Measurements from ENCODE around the gene MYRF. TPM values are rescaled to one million over a fixed set of nuclear protein-coding genes. Genes with fewer than 3 reads are reported as not detected.

MYRF gene
- total RNA-seq, 4 donors from 2014 or later = 18.2 to 80.9 (median 49.9) TPM

DNA sequence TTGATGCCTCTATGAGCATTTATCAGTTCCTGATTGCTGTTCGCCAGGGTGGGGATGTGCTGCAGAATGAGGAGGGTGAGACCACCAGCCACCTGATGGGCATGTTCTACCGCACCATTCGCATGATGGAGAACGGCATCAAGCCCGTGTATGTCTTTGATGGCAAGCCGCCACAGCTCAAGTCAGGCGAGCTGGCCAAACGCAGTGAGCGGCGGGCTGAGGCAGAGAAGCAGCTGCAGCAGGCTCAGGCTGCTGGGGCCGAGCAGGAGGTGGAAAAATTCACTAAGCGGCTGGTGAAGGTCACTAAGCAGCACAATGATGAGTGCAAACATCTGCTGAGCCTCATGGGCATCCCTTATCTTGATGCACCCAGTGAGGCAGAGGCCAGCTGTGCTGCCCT, 43.0 kb downstream of the MYRF start:
- Histone ChIP-seq H3K4me1 (peaks cover 0 to 18% (median 3%) of the 10 kb centered on the region in 4 donors), H3K36me3 (no peaks in the 10 kb centered on the region), H3K27ac (no peak overlapping the region), H3K4me3 (no peak overlapping the region), H3K9me3 (no peaks in the 10 kb centered on the region), H3K27me3 (no peaks in the 10 kb centered on the region)
- no peak for TF ChIP-seq POLR2A (IDR thresholded peaks at IDR 0.05)
- TF ChIP-seq, protein P1, sequence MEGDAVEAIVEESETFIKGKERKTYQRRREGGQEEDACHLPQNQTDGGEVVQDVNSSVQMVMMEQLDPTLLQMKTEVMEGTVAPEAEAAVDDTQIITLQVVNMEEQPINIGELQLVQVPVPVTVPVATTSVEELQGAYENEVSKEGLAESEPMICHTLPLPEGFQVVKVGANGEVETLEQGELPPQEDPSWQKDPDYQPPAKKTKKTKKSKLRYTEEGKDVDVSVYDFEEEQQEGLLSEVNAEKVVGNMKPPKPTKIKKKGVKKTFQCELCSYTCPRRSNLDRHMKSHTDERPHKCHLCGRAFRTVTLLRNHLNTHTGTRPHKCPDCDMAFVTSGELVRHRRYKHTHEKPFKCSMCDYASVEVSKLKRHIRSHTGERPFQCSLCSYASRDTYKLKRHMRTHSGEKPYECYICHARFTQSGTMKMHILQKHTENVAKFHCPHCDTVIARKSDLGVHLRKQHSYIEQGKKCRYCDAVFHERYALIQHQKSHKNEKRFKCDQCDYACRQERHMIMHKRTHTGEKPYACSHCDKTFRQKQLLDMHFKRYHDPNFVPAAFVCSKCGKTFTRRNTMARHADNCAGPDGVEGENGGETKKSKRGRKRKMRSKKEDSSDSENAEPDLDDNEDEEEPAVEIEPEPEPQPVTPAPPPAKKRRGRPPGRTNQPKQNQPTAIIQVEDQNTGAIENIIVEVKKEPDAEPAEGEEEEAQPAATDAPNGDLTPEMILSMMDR (IDR thresholded peaks at IDR 0.05) = no peak
- no peak for DNase-seq

DNA sequence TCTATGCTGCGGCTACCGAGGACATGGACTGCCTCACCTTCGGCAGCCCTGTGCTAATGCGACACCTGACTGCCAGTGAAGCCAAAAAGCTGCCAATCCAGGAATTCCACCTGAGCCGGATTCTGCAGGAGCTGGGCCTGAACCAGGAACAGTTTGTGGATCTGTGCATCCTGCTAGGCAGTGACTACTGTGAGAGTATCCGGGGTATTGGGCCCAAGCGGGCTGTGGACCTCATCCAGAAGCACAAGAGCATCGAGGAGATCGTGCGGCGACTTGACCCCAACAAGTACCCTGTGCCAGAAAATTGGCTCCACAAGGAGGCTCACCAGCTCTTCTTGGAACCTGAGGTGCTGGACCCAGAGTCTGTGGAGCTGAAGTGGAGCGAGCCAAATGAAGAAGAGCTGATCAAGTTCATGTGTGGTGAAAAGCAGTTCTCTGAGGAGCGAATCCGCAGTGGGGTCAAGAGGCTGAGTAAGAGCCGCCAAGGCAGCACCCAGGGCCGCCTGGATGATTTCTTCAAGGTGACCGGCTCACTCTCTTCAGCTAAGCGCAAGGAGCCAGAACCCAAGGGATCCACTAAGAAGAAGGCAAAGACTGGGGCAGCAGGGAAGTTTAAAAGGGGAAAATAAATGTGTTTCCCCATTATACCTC, 43.6 kb downstream of the MYRF start:
- H3K4me3 ChIP-seq = no peak overlapping the region
- H3K36me3 ChIP-seq = no peaks in the 10 kb centered on the region
- peaks cover 0 to 18% (median 3%) of the 10 kb centered on the region in 4 donors for H3K4me1 ChIP-seq
- no peaks in the 10 kb centered on the region for H3K9me3 ChIP-seq
- TF ChIP-seq, protein P1 (IDR thresholded peaks at IDR 0.05) = no peak
- no peak for TF ChIP-seq POLR2A (IDR thresholded peaks at IDR 0.05)
- H3K27me3 ChIP-seq = no peaks in the 10 kb centered on the region
- no peak for DNase-seq
- H3K27ac ChIP-seq = no peak overlapping the region

DNA sequence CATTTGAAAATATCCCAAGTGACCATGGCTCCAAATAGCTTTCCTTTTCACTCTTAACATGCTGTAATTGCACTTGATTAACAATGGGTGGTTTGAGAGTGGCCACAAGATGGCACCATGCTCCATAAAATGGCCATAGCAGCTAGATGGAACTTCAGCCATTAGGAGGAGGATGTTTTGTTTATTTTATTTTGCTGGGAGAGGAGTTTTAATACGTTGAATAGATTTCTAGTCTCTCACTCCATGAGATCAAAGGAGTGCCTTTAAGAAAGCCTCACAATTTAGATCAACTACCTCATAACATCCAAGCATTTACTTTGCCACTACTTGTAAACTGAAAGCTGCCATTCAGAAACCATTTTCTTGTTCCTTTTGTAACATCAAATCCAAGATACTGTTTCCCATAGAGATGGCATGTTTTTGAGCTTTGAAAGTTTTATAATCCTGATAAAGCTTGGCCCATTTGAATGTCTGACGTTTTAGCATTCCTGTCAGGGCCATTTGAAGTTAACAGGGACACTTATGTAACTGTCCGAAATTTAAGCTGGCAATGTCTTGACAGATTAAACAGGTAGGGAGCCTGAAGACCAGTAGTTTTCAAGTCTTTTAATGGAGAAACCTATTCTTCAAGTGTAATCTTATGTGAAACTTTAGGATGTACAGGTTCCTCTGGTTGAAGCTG, 45.0 kb downstream of the MYRF start:
- no peak overlapping the region for H3K27ac ChIP-seq
- DNase-seq = peak in 2 of 3 donors; percentile 74 to 94
- H3K27me3 ChIP-seq = no peaks in the 10 kb centered on the region
- H3K36me3 ChIP-seq = peaks cover 0 to 6% (median 0%) of the 10 kb centered on the region in 3 donors
- H3K4me3 ChIP-seq = no peak overlapping the region
- H3K9me3 ChIP-seq = no peaks in the 10 kb centered on the region
- TF ChIP-seq, protein P1 (IDR thresholded peaks at IDR 0.05) = peak; percentile 54 to 98 (median 96)
- TF ChIP-seq POLR2A (IDR thresholded peaks at IDR 0.05) = no peak
- peaks cover 0 to 10% (median 3%) of the 10 kb centered on the region in 4 donors for H3K4me1 ChIP-seq

DNA sequence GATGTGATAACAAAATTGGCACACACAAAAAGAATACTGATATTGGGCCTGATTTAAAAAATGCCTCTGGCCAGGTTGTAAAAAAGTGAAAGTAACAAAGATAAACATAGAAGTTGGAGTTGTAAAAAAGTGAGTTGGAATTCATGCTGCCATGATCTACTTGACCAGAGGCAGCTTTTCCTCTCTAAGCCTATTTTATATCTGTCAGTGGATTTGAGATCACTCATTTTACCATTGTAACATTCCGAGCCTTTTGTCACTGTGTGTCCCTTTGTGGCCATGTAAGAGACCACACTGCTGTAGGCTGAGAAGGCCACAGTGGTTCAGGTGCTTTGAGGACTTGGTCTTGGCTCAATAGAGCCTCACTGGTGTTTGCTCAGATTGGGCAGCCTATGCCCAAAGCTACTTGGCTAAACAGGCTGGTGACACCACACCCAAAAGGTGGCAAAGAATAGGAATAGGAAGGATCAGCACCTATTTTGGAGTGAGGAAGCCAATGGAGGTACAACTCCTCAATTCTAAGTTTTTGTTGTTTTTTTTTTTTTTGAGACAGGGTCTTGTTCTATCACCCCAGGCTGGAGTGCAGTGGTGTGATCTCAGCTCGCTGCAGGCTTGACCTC, 47.3 kb downstream of the MYRF start:
- H3K36me3 ChIP-seq = peaks cover 0 to 18% (median 0%) of the 10 kb centered on the region in 3 donors
- DNase-seq = no peak
- no peaks in the 10 kb centered on the region for H3K4me1 ChIP-seq
- no peaks in the 10 kb centered on the region for H3K9me3 ChIP-seq
- no peak for TF ChIP-seq POLR2A (IDR thresholded peaks at IDR 0.05)
- TF ChIP-seq, protein P1 (IDR thresholded peaks at IDR 0.05) = no peak
- no peak overlapping the region for H3K4me3 ChIP-seq
- H3K27ac ChIP-seq = no peak overlapping the region
- no peaks in the 10 kb centered on the region for H3K27me3 ChIP-seq

DNA sequence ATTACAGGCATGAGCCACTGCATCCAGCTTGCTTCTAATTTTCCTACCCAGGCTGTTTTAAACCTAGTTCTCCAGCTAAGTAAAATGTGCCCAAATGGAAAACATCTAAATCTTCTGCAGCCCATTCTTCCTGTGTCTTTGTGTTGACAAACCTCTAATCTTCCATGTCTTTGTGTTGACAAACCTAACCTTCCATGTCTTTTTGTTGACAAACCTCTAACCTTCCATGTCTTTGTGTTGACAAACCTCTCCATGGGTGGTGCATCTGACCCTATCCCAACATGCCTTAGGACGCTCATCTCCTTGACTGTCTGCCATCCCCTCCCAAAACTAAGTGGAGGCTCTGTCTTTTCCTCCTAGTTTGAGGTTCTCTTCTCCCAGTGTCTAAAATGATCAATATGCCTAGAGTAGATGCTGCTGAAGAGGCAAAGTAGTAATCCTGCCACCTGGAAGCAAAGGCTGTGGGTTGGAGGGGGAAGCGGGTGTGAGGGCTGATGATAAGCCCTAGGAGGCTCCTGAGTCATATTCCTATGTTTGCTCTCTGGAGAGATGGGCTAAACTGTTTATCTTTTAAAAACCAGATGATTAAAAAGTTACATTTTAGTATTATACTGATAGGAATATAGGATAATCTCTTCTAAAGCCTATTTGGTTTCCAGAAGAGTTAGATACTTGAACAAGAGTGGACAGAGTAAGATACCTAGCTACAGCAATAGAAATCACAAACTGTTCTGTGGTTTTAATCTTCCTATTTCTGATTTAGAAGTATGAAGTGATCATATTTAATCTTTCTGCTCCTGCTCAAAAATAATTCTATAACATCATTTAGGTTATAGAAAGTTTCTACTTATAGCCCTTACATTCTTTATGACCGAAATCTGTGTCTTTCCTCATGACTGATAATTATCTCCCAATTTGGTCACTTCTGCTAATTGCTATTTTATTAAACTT, 48.2 kb downstream of the MYRF start:
- no peak for TF ChIP-seq POLR2A (IDR thresholded peaks at IDR 0.05)
- TF ChIP-seq, protein P1 (IDR thresholded peaks at IDR 0.05) = no peak
- Histone ChIP-seq H3K9me3 (no peaks in the 10 kb centered on the region), H3K36me3 (peaks cover 0 to 18% (median 0%) of the 10 kb centered on the region in 3 donors), H3K27me3 (no peaks in the 10 kb centered on the region), H3K4me3 (no peak overlapping the region), H3K4me1 (no peaks in the 10 kb centered on the region), H3K27ac (no peak overlapping the region)
- no peak for DNase-seq
